Measurements from ENCODE around the gene HP1BP3.
"Not testable (repeated sequence)": the region's sequence is repeated elsewhere in the genome, so short reads cannot be mapped to it uniquely, and the experiment has no call there.

Gene HP1BP3

DNA sequence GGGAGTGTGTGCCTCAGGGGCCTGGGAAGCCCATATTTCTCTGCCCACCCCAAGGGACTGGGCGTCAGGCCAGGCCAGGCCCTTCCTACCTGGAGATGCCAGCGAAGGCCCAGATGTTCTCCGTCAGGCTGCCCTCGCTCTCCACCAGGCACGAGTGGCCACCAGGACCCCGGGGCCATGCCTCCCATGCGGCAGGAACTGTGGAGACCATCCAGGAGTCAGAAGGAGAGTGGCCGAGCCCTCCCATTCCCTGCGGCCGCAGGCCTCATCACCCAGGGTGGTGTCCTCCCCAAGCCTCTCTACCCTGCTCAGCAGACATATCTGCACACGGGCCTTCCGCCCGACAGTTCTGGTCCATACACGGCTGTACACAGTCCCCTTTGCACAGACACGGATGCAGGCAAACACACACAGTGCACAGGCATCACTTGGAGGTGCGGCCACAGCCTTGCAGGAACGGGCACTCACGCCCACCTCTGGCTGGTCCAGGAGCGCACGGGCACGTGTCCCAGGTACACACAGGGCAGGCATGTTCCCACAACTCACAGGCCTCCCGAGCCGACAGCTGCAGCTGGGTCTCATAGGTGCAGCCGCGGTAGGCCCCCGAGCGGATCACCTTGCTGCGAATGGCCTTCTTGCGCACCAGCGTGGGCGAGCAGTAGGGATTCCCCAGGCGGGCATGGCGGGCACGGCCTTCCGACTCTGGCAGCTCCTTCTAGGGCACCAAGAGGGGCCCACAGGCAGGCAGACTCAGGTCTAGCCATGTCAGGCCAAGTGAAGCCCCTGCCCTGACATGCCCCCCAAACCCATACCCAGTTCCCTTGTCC, 63.4 kb downstream of the HP1BP3 start:
- TF ChIP-seq, protein P1, sequence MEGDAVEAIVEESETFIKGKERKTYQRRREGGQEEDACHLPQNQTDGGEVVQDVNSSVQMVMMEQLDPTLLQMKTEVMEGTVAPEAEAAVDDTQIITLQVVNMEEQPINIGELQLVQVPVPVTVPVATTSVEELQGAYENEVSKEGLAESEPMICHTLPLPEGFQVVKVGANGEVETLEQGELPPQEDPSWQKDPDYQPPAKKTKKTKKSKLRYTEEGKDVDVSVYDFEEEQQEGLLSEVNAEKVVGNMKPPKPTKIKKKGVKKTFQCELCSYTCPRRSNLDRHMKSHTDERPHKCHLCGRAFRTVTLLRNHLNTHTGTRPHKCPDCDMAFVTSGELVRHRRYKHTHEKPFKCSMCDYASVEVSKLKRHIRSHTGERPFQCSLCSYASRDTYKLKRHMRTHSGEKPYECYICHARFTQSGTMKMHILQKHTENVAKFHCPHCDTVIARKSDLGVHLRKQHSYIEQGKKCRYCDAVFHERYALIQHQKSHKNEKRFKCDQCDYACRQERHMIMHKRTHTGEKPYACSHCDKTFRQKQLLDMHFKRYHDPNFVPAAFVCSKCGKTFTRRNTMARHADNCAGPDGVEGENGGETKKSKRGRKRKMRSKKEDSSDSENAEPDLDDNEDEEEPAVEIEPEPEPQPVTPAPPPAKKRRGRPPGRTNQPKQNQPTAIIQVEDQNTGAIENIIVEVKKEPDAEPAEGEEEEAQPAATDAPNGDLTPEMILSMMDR (IDR thresholded peaks at IDR 0.05; ENCODE audit: borderline replicate concordance, insufficient read depth, low read depth, low read length) = no peak

DNA sequence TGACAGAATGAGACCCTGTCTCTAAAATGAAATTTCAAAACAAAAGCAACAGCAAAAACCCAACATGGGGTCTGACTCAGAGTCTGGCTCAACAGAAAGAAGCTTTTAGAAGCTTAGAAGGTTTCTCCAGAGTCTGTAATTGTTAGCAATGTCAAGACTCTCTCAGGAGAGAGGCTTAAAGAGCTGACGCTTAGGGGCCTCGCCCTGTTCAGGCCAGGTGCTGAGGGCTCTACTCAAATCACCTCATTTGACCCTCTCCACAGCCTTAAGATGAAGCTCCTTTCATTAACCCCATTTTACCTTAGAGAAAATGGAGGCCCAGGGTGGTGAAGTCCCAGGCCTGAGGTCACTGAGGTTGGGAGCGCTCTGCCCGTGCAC, 64.0 kb downstream of the HP1BP3 start:
- TF ChIP-seq, protein P1 (IDR thresholded peaks at IDR 0.05; ENCODE audit: borderline replicate concordance, insufficient read depth, low read depth, low read length) = no peak
- H3K4me3 ChIP-seq (ENCODE audit: low read depth, low read length) = no peak overlapping the region

More for the DNA sequence above, 63.4 kb downstream of the HP1BP3 start:
- H3K4me3 ChIP-seq (ENCODE audit: low read depth, low read length) = no peak overlapping the region

DNA sequence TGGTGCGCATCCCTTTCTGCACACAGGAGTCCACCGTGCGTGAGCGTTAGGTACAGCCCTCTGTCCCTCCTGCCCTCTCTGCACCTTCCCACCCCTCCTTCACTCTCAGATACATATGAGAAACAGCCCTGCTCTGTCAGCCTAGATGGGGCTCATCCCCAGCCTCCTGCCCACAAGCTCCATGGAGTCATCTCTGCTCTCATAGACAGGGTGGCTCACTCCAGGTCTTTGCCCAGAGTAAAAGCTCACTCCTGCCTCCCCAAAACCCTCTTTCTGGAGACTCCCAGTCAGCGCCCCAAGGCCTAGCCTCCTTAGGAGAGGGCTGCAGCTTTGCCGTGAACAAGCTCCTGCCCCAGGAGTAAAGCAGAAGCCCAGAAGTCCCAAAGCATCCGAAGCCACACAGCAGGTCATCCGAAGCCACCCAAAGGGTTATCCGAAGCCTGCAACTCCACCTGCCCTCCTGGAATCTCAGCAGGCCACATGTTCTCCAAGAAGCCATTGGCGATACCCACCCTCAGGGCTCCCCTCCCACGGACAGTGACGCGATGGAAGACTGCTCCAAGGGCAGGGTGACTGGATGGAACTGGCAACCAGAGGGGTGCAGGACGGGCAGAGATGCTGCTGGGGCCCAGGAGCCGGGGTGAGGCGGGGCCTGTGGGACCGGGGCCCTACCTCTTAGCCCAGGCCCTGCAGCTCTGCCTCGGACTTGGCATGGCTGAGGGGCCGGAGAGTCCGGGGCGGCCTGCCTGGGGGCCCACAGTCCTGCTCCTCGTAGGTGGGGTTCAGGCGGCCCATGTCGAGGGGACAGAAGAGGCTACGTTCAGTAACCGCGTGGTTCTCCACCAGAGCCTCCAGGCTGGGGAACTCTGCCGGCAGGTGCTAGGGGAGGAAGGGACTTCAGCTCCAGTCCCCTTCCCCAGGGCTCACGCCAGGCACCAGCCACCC, 65.7 kb downstream of the HP1BP3 start:
- TF ChIP-seq, protein P1 (IDR thresholded peaks at IDR 0.05; ENCODE audit: borderline replicate concordance, insufficient read depth, low read depth, low read length) = no peak
- no peak overlapping the region for H3K4me3 ChIP-seq (ENCODE audit: low read depth, low read length)

DNA sequence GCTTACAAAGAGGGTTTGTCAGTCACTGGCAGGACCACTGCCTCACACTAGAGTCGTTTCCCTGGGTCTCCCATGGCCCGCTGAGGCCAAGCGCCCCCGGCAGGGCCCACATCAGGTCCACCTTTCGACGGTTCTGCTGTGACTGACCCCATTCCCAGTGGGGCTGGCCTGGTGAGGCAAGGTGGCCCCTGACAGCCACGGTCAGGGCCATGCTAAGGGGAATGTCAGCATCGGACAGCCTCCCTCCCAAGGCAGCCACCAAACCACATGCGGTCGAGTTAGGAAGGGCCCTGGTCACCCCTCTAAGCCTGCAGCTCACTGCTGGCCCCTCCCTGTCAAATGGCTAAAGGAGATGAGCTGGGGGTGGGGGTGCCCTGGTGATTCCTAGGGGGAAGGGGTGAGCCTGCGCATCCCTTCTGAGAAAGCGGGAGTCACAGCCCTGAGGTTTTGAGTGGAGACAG, 66.4 kb downstream of the HP1BP3 start:
- TF ChIP-seq, protein P1 (IDR thresholded peaks at IDR 0.05; ENCODE audit: borderline replicate concordance, insufficient read depth, low read depth, low read length) = no peak
- H3K4me3 ChIP-seq (ENCODE audit: low read depth, low read length) = no peak overlapping the region

DNA sequence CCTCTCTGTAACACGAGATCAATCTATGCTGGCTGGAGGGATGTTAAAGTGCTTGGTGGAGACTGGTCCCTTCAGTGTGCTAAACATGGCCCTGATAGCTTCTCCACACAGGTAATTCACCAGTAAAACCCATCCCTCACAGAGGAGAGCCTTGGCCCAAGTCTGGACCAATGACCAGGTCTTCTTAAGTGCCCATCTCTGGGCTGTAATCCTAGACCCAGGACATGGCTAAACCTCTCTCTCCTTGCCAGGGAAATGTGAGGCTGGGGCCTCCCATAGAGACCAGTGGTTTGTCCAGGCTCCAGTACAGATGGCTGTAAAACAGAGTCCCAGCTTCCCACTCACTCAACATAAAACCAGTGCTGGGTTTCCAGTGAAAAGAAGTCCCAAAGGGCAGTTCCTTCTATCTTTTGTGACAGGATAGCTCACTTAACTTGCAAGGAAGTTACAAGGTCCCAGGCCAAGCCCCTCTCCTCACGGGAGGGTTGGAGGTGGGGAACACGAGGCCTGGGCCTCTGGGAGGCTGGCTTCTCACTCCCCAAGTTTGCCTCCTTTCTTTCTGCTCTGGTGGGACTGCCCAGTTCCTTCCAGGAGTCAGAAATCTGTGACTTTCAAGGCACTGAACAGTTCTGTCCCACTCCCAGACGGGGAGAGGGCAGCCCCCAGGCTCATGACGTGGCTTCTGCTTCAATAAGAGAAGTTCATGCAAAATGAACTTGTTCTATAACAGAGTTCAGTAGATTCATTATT, 67.1 kb downstream of the HP1BP3 start:
- H3K4me3 ChIP-seq (ENCODE audit: low read depth, low read length) = no peak overlapping the region
- TF ChIP-seq, protein P1 (IDR thresholded peaks at IDR 0.05; ENCODE audit: borderline replicate concordance, insufficient read depth, low read depth, low read length) = no peak

DNA sequence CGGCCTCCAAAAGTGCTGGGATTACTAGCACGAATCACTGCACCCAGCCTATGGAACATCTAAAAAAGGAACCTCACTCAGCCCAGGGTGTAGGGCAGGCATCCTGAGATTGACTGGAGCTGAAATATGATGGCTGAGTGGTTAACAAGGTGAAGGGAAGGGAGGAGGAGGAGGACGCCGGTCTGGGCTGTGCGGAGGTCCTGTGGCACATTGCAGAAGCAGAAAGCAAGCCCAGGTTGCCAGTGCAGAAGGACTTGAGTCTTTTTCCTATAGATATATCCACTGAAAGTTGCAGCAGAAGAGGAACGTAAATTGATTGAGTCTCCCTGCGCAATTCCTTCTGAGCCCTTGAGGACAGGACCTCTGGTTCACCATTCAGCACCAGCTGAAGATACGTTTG, 67.8 kb downstream of the HP1BP3 start:
- TF ChIP-seq, protein P1 (IDR thresholded peaks at IDR 0.05; ENCODE audit: borderline replicate concordance, insufficient read depth, low read depth, low read length) = no peak
- no peak overlapping the region for H3K4me3 ChIP-seq (ENCODE audit: low read depth, low read length)

DNA sequence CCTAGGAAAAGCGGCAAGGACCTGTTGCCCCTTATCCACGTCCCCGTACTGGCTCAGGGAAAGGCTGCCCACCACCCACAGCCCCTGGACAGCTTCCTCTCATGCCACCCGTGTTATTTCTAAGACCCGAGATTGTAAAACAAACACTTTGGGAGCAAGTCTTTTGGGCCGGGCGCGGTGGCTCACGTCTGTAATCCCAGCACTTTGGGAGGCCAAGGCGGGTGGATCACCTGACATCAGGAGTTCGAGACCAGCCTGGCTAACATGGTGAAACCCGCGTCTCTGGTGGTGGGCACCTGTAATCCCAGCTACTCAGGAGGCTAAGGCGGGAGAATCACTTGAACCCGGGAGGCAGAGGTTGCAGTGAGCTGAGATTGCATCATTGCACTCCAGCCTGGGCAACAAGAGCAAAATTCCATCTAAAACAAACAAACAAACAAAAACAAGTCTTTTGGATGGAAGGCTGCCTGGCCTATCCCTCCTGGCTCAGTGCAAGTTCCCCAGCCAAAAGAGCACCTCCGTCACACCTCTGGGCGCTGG, 68.7 kb downstream of the HP1BP3 start:
- not testable (repeated sequence) for H3K4me3 ChIP-seq (ENCODE audit: low read depth, low read length)

Data from GM12875 (cell line).